Activated naive CD4-positive, alpha-beta T cell treated with anti-CD3 and anti-CD28 coated beads, Interleukin-2, amount 10 ng/mL, durations not matched to agents 7 days and 5 days (primary cell): ENCODE data around the gene FBF1.

ENCODE experiments used
- CTCF ChIA-PET: fragments of 350-600 bp; sonication (Branson Sonifier 250); formaldehyde crosslinking; loops from one replicate; lab custom pipeline; 2021; ENCODE audit warnings: antibody characterized with exemption; lab: Charles Lee
- DNase-seq: peaks from one replicate; pipeline ENCODE4 v3.0.0-alpha.2; 2020
- H3K27ac Mint-ChIP-seq: one replicate; pipeline ENCODE4 v1.8.0; 2021; ENCODE audit warnings: mild to moderate bottlenecking, moderate library complexity, mixed read lengths
- H3K27me3 Mint-ChIP-seq: one replicate; pipeline ENCODE4 v1.8.0; 2021; ENCODE audit warnings: mild to moderate bottlenecking, mixed read lengths
- H3K36me3 Mint-ChIP-seq: one replicate; pipeline ENCODE4 v1.8.0; 2021; ENCODE audit warnings: mixed read lengths
- H3K4me1 Mint-ChIP-seq: one replicate; pipeline ENCODE4 v1.8.0; 2021; ENCODE audit warnings: mixed read lengths
- H3K4me3 Mint-ChIP-seq: one replicate; pipeline ENCODE4 v1.8.0; 2021; ENCODE audit warnings: mild to moderate bottlenecking, moderate library complexity, mixed read lengths
- H3K9me3 Mint-ChIP-seq: one replicate; pipeline ENCODE4 v1.8.0; 2021; ENCODE audit warnings: mixed read lengths

Gene FBF1

DNA sequence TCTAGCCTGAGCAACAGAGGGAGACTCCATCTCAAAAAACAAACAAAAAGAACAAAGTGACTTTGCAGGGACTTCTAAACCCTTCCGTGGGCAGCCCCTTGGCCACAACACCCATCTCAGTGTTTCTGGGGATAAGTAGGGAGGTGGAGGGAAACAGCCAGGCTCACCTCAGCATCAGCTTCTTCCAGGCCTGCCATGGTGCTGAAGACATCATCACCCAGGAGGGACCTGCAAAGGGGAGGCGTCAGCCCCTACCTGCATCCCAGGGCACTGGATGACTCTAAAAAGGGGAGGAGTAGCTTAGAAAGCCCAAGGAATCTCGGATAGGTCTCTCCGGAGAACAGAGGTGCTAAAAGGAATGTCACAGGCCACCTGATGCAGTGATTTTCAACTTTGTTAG is 9.8 kb downstream of the FBF1 start:
- CTCF ChIA-PET = no interaction called here
- H3K27ac Mint-ChIP-seq = no peak overlapping the region
- H3K4me1 Mint-ChIP-seq = no peaks in the 10 kb centered on the region
- no peak for DNase-seq
- H3K36me3 Mint-ChIP-seq = no peaks in the 10 kb centered on the region
- no peak overlapping the region for H3K4me3 Mint-ChIP-seq
- H3K9me3 Mint-ChIP-seq = no peaks in the 10 kb centered on the region
- H3K27me3 Mint-ChIP-seq = no peaks in the 10 kb centered on the region

GRCh38 chr17:75927286-75927922 is 13.4 kb downstream of the FBF1 start:
- no peak overlapping the region for H3K27ac Mint-ChIP-seq
- H3K9me3 Mint-ChIP-seq = no peaks in the 10 kb centered on the region
- DNase-seq = no peak
- H3K27me3 Mint-ChIP-seq = no peaks in the 10 kb centered on the region
- CTCF ChIA-PET = interaction anchor here (0.9 to 1.5 kb wide), 7 partner anchors 10 to 74 kb away, joined by 3 to 4 read pairs (median 4); partner anchors contain the start of gene FBF1
- no peak overlapping the region for H3K4me3 Mint-ChIP-seq
- H3K4me1 Mint-ChIP-seq = no peaks in the 10 kb centered on the region
- no peaks in the 10 kb centered on the region for H3K36me3 Mint-ChIP-seq

DNA sequence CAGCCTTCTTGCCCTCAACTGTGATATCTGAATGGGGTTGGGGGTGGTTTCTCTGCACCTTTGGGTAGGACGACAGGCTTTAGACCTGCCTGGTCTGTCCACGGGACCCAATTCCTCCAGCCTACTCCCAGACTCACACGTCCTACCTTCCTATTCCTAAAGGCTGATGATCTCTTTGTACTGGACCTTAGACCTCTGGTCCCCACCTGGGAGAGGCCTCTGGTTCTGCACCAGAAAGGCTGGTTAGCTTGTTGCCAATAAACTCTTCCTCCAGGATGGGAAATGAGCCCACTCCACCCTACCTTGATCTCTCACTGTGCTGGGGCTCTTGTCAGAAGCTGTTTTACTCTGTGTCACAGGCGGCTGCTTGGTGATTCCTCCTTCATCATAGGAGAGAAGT is 14.4 kb downstream of the FBF1 start:
- Mint-ChIP-seq H3K9me3 (no peaks in the 10 kb centered on the region), H3K4me3 (no peak overlapping the region), H3K27me3 (no peaks in the 10 kb centered on the region), H3K36me3 (no peaks in the 10 kb centered on the region), H3K27ac (no peak overlapping the region), H3K4me1 (no peaks in the 10 kb centered on the region)
- DNase-seq = no peak
- CTCF ChIA-PET = interaction anchor here (1.4 to 1.5 kb wide), 2 partner anchors 21 to 38 kb away, joined by 3 to 4 read pairs; no protein-coding TSS in a partner anchor

GRCh38 chr17:75925912-75926311 is 14.9 kb downstream of the FBF1 start:
- Mint-ChIP-seq H3K27ac (no peak overlapping the region), H3K36me3 (no peaks in the 10 kb centered on the region), H3K9me3 (no peaks in the 10 kb centered on the region), H3K27me3 (no peaks in the 10 kb centered on the region), H3K4me1 (no peaks in the 10 kb centered on the region), H3K4me3 (no peak overlapping the region)
- CTCF ChIA-PET = interaction anchor here (0.8 kb wide), 1 partner anchor 20 kb away, joined by 4 read pairs; no protein-coding TSS in a partner anchor
- no peak for DNase-seq

DNA sequence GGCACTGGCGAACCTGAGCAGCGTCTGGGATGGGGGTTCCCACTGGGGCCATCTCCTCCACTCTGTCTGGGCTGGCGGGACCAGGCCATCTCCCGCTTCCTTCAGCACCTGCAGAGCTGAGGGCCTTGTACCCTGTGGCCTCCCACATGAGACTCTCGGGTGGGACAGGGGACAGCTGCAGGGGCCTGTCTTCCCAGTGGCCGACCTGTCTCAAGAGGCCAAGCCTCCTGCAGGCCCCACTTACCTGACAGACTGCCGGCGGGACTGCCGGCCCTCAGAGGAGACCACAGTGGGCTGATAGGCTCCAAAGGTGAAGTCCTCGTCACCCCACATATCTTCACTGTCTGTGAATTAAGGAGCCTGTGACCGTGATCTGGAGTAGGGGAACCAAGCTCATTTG is 15.7 kb downstream of the FBF1 start:
- Mint-ChIP-seq H3K4me1 (no peaks in the 10 kb centered on the region), H3K9me3 (no peaks in the 10 kb centered on the region), H3K4me3 (no peak overlapping the region), H3K36me3 (no peaks in the 10 kb centered on the region), H3K27me3 (no peaks in the 10 kb centered on the region), H3K27ac (no peak overlapping the region)
- CTCF ChIA-PET = no interaction called here
- no peak for DNase-seq

- CTCF ChIA-PET = no interaction called here
- H3K4me3 Mint-ChIP-seq = no peak overlapping the region
- DNase-seq = no peak
- H3K27me3 Mint-ChIP-seq = no peaks in the 10 kb centered on the region
- no peaks in the 10 kb centered on the region for H3K9me3 Mint-ChIP-seq
- H3K4me1 Mint-ChIP-seq = no peaks in the 10 kb centered on the region
- no peak overlapping the region for H3K27ac Mint-ChIP-seq
- no peaks in the 10 kb centered on the region for H3K36me3 Mint-ChIP-seq
These were observed 17.6 kb downstream of the FBF1 start for GRCh38 chr17:75922963-75923874.

DNA sequence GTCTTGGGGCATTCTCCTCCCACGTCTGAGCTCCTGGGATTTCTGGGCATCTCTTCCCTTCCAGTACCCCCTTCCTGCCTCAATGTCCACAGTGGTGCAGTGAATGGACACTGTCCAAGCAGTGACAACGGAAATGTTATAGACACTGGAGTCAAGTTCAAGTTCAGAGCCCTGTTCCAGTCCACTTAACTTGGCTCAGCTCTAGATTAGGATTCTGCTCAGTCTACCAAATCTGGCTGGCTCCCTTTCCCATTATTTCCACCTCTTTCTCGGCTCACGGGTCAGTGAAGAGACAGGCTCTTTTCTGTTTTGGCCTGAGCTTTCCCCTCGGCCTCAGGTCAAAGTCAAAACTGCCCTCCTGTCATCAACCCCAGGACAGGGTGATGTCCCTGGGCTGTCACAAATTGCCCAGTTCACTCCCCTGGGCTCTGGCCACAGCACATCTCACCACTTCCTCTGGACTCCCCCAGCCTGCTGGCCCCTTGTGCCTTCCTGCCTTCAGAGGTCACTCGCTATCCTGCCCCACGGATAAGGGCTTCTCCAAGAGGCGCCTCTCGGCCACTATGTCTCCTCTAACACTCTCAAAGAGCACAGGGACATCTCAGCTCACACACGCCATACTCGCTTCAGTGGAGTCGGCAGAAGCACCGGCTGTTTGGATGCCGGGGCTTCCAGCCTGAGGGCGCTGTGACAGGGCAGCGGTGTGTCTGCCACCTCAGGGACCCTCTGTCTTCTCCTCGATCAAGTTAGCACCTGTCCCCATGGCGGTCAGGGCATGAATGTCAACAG is 18.5 kb downstream of the FBF1 start:
- no peak overlapping the region for H3K27ac Mint-ChIP-seq
- DNase-seq = no peak
- no peak overlapping the region for H3K4me3 Mint-ChIP-seq
- peaks cover under 1% of the 10 kb centered on the region for H3K4me1 Mint-ChIP-seq
- H3K27me3 Mint-ChIP-seq = no peaks in the 10 kb centered on the region
- CTCF ChIA-PET = no interaction called here
- no peaks in the 10 kb centered on the region for H3K9me3 Mint-ChIP-seq
- H3K36me3 Mint-ChIP-seq = no peaks in the 10 kb centered on the region

DNA sequence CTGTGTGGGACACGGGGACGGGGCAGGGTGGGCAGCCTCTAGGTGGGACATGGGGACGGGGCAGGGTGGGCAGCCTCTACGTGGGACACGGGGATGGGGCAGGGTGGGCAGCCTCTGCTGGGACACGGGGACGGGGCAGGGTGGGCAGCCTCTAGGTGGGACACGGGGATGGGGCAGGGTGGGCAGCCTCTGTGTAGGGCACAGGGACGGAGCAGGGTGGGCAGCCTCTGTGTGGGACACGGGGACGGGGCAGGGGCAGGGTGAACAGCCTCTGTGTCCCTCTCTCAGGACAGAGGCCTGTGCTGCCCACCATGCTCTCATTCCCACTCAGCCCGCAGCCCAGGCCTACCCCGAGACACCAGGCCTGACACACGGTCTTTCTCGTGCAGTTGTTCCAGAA is 19.2 kb downstream of the FBF1 start:
- DNase-seq = no peak
- Mint-ChIP-seq H3K36me3 (no peaks in the 10 kb centered on the region), H3K4me1 (peaks cover 5% of the 10 kb centered on the region), H3K9me3 (no peaks in the 10 kb centered on the region), H3K4me3 (no peak overlapping the region), H3K27me3 (no peaks in the 10 kb centered on the region), H3K27ac (no peak overlapping the region)
- CTCF ChIA-PET = no interaction called here

DNA sequence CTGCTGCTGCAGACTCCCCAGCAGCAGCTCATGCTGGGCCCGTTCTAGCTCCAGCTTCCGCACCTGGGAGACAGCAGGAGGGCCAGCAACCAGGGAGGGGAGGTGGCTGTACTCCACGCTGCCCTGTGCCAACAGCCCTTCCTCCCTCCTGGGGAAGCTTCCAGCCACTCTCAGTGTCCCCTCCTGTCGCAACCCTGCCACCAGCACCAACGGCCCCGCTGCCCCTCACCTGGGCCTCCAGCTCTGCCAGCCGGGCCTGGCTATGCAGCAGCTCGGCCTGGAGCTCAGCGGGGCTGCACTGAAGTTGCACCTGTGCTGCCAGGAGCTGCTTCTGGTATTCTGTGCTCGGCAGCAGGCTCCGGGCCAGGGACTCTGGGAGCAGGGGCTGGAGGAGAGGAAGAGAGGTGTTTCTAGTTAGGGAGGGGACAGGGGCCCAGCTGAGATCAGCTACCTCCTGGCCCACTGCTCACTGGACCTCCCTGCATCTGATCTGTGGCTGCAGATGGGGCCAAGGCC is 20.7 kb downstream of the FBF1 start:
- Mint-ChIP-seq H3K27ac (no peak overlapping the region), H3K4me3 (no peak overlapping the region), H3K4me1 (peaks cover 7% of the 10 kb centered on the region), H3K9me3 (no peaks in the 10 kb centered on the region), H3K36me3 (no peaks in the 10 kb centered on the region), H3K27me3 (no peaks in the 10 kb centered on the region)
- CTCF ChIA-PET = no interaction called here
- DNase-seq = no peak

GRCh38 chr17:75919611-75920010 is 21.2 kb downstream of the FBF1 start:
- Mint-ChIP-seq H3K27ac (no peak overlapping the region), H3K4me3 (no peak overlapping the region), H3K27me3 (no peaks in the 10 kb centered on the region), H3K36me3 (no peaks in the 10 kb centered on the region), H3K4me1 (peaks cover 7% of the 10 kb centered on the region), H3K9me3 (no peaks in the 10 kb centered on the region)
- CTCF ChIA-PET = no interaction called here
- no peak for DNase-seq

DNA sequence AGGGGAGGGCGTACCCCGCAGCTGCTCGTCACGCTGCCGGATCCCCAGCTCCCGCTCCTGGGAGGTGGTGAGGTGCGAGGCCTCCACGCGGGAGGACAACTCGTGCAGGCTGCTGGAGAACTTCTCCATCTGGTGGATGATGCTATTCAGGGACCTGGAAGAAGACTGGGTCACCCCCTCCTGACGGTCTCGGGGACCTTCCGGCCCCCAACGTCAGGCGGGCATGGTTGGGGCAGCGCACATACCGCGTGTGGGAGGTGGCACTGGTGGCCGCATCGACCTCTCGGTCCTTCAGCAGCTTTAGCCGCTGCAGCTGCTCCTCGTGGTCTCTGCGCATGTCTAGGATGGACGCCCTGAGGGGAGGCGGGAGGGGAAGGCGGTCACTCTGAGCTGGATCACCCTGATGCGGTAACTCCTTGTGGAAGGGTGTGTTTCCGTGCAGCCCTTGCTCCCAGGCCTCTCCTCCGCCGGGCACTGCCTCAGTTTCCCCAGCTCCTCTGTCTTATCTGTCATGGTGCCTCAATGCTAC is 22.9 kb downstream of the FBF1 start:
- no peak for DNase-seq
- no peaks in the 10 kb centered on the region for H3K9me3 Mint-ChIP-seq
- H3K27ac Mint-ChIP-seq = no peak overlapping the region
- H3K36me3 Mint-ChIP-seq = no peaks in the 10 kb centered on the region
- H3K27me3 Mint-ChIP-seq = no peaks in the 10 kb centered on the region
- CTCF ChIA-PET = interaction anchor here (1.2 kb wide), 1 partner anchor 10 kb away, joined by 4 read pairs; no protein-coding TSS in a partner anchor
- H3K4me1 Mint-ChIP-seq = peaks cover 7% of the 10 kb centered on the region
- H3K4me3 Mint-ChIP-seq = no peak overlapping the region

GRCh38 chr17:75917141-75917916 is 23.5 kb downstream of the FBF1 start:
- Mint-ChIP-seq H3K27ac (no peak overlapping the region), H3K4me3 (no peak overlapping the region), H3K4me1 (peaks cover 7% of the 10 kb centered on the region), H3K9me3 (no peaks in the 10 kb centered on the region), H3K36me3 (no peaks in the 10 kb centered on the region), H3K27me3 (no peaks in the 10 kb centered on the region)
- DNase-seq = no peak
- CTCF ChIA-PET = interaction anchor here (1.0 to 1.4 kb wide), 4 partner anchors 10 to 97 kb away, joined by 3 to 4 read pairs (median 4); no protein-coding TSS in a partner anchor

DNA sequence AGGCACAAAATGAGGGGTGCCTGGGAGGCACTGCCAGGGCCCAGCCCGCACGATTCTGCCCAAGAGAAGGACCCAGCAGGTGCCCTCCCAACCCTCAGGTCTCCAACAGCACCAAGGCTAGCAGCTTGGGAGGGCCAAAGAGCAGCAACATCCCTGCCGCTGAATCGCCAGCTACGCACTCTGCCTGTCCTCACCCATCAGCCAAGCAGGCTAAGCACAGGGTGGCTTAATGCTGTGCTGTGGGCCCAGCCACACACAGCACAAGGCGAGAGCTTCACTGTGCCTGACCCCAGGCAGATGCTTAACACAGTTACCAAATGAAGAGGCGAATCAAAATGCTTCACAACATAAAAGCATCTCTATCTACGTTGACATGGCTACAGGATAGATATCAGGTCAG is 25.6 kb downstream of the FBF1 start:
- H3K27me3 Mint-ChIP-seq = no peaks in the 10 kb centered on the region
- CTCF ChIA-PET = interaction anchor here (0.8 kb wide), 1 partner anchor 90 kb away, joined by 3 read pairs; no protein-coding TSS in a partner anchor
- no peak for DNase-seq
- no peak overlapping the region for H3K27ac Mint-ChIP-seq
- no peaks in the 10 kb centered on the region for H3K36me3 Mint-ChIP-seq
- no peak overlapping the region for H3K4me3 Mint-ChIP-seq
- H3K4me1 Mint-ChIP-seq = peaks cover 7% of the 10 kb centered on the region
- no peaks in the 10 kb centered on the region for H3K9me3 Mint-ChIP-seq
